Astrocyte (in vitro differentiated cells and primary cell): ENCODE results near the gene OR51B4. TPM values are rescaled to one million over a fixed set of nuclear protein-coding genes. Genes with fewer than 3 reads are reported as not detected.

ENCODE experiments used
- DNase-seq: peaks from one replicate; pipeline ENCODE4 v3.0.0-alpha.2; 2010; ENCODE audit warnings: low read depth
- FAIRE-seq: peaks from 2 replicates; lab custom pipeline; 2011; peaks lifted over from hg19 to GRCh38; lab: Jason Lieb, UNC
- H2AFZ ChIP-seq: 2 replicates; pipeline ENCODE4 v1.6.0; 2012; ENCODE audit warnings: low read depth, low read length, inconsistent platforms
- H3K27ac ChIP-seq: 2 replicates; pipeline ENCODE4 v1.5.1; 2011; ENCODE audit warnings: low read depth, low read length, inconsistent platforms
- H3K27me3 ChIP-seq: 2 replicates; pipeline ENCODE4 v1.6.0; 2011; ENCODE audit warnings: low read length, inconsistent platforms; ENCODE audit not compliant: insufficient read depth
- H3K36me3 ChIP-seq: 2 replicates; pipeline ENCODE4 v1.5.1; 2011; ENCODE audit warnings: low read length, inconsistent platforms; ENCODE audit not compliant: insufficient read depth
- H3K4me1 ChIP-seq: 2 replicates; pipeline ENCODE4 v1.5.1; 2011; ENCODE audit warnings: low read length, inconsistent platforms; ENCODE audit not compliant: insufficient read depth
- H3K4me2 ChIP-seq: 2 replicates; pipeline ENCODE4 v1.6.0; 2012; ENCODE audit warnings: low read length, inconsistent platforms
- H3K4me3 ChIP-seq: 2 replicates; pipeline ENCODE4 v1.5.1; 2011; ENCODE audit warnings: low read depth, mild to moderate bottlenecking, low read length, inconsistent platforms; ENCODE audit not compliant: insufficient read depth
- H3K79me2 ChIP-seq: 2 replicates; pipeline ENCODE4 v1.6.0; 2012; ENCODE audit warnings: mild to moderate bottlenecking, low read length, inconsistent platforms; ENCODE audit not compliant: insufficient read depth
- H3K9ac ChIP-seq: 2 replicates; pipeline ENCODE4 v1.6.0; 2012; ENCODE audit warnings: mild to moderate bottlenecking, low read length, inconsistent platforms
- H3K9me3 ChIP-seq: 2 replicates; pipeline ENCODE4 v1.5.1; 2012; ENCODE audit warnings: low read depth, mild to moderate bottlenecking, low read length, inconsistent platforms; ENCODE audit not compliant: insufficient read depth
- H4K20me1 ChIP-seq: 2 replicates; pipeline ENCODE4 v1.6.0; 2012; ENCODE audit warnings: low read length, inconsistent platforms; ENCODE audit not compliant: insufficient read depth
- H3K27ac Mint-ChIP-seq: one replicate; pipeline ENCODE4 v1.8.0; 2021; ENCODE audit warnings: mild to moderate bottlenecking, mixed read lengths; ENCODE audit not compliant: unreplicated experiment
- H3K27me3 Mint-ChIP-seq: one replicate; pipeline ENCODE4 v1.8.0; 2021; ENCODE audit warnings: low read depth, mixed read lengths; ENCODE audit not compliant: unreplicated experiment
- H3K36me3 Mint-ChIP-seq: one replicate; pipeline ENCODE4 v1.8.0; 2021; ENCODE audit warnings: low read depth, mixed read lengths; ENCODE audit not compliant: unreplicated experiment
- H3K4me1 Mint-ChIP-seq: one replicate; pipeline ENCODE4 v1.8.0; 2021; ENCODE audit warnings: low read depth, mixed read lengths; ENCODE audit not compliant: unreplicated experiment
- H3K4me3 Mint-ChIP-seq: one replicate; pipeline ENCODE4 v1.8.0; 2021; ENCODE audit warnings: mild to moderate bottlenecking, moderate library complexity, mixed read lengths; ENCODE audit not compliant: unreplicated experiment
- H3K9me3 Mint-ChIP-seq: one replicate; pipeline ENCODE4 v1.8.0; 2021; ENCODE audit warnings: mild to moderate bottlenecking, mixed read lengths; ENCODE audit not compliant: unreplicated experiment
- CTCF ChIP-seq: IDR thresholded peaks from 2 replicates; pipeline ENCODE4 v1.5.1; 2011; ENCODE audit warnings: low read depth, mild to moderate bottlenecking, inconsistent platforms, low read length, moderate library complexity; ENCODE audit not compliant: insufficient read depth
- EZH2 ChIP-seq: IDR thresholded peaks from 2 replicates; pipeline ENCODE4 v1.6.1; 2012; ENCODE audit warnings: mild to moderate bottlenecking, low read length, inconsistent platforms; ENCODE audit not compliant: insufficient read depth
- total RNA-seq: library from RNA; stranded (reverse); gene quantifications from 2 replicates; pipeline ENCODE4 v1.2.1, GENCODE V29; 2021

OR51B4 gene
- total RNA-seq, 1 donor from 2014 or later, result not detected

- Histone ChIP-seq H2AFZ (no peak overlapping the region), H3K79me2 (no peaks in the 10 kb centered on the region), H3K27me3 (no peaks in the 10 kb centered on the region), H3K9ac (no peak overlapping the region), H3K36me3 (no peaks in the 10 kb centered on the region), H3K4me1 (peaks cover 8% of the 10 kb centered on the region), H4K20me1 (no peaks in the 10 kb centered on the region), H3K27ac (no peak overlapping the region), H3K4me2 (no peak overlapping the region), H3K4me3 (no peak overlapping the region), H3K9me3 (no peaks in the 10 kb centered on the region)
- no peak for FAIRE-seq
- Mint-ChIP-seq H3K9me3 (no peaks in the 10 kb centered on the region), H3K4me1 (peaks cover 15% of the 10 kb centered on the region), H3K27ac (no peak overlapping the region), H3K36me3 (no peaks in the 10 kb centered on the region), H3K4me3 (no peak overlapping the region), H3K27me3 (no peaks in the 10 kb centered on the region)
- TF ChIP-seq EZH2 (no peak), CTCF (no peak)
- no peak for DNase-seq
Observed at GRCh38 chr11:5282628-5283027, 19.1 kb downstream of the OR51B4 start.

- Histone ChIP-seq H2AFZ (no peak overlapping the region), H3K9me3 (no peaks in the 10 kb centered on the region), H3K4me2 (no peak overlapping the region), H3K27ac (no peak overlapping the region), H3K9ac (no peak overlapping the region), H3K4me1 (peaks cover 8% of the 10 kb centered on the region), H3K36me3 (no peaks in the 10 kb centered on the region), H3K4me3 (no peak overlapping the region), H4K20me1 (no peaks in the 10 kb centered on the region), H3K27me3 (no peaks in the 10 kb centered on the region), H3K79me2 (no peaks in the 10 kb centered on the region)
- TF ChIP-seq EZH2 (no peak), CTCF (no peak)
- Mint-ChIP-seq H3K9me3 (no peaks in the 10 kb centered on the region), H3K36me3 (no peaks in the 10 kb centered on the region), H3K4me1 (peaks cover 15% of the 10 kb centered on the region), H3K4me3 (no peak overlapping the region), H3K27me3 (no peaks in the 10 kb centered on the region), H3K27ac (no peak overlapping the region)
- FAIRE-seq (no peak), DNase-seq (no peak)
Observed at GRCh38 chr11:5281596-5281995, 20.1 kb downstream of the OR51B4 start.

GRCh38 chr11:5280582-5281102 lies 21.1 kb downstream of the OR51B4 start:
- Mint-ChIP-seq H3K27me3 (no peaks in the 10 kb centered on the region), H3K4me1 (peaks cover 16% of the 10 kb centered on the region), H3K36me3 (no peaks in the 10 kb centered on the region), H3K27ac (peak overlapping the region; percentile 89), H3K4me3 (no peak overlapping the region), H3K9me3 (no peaks in the 10 kb centered on the region)
- TF ChIP-seq EZH2 (no peak), CTCF (no peak)
- H3K4me2 ChIP-seq, result peak overlapping the region; percentile 47
- H3K27ac ChIP-seq, result peak overlapping the region; percentile 46
- no peak overlapping the region for H3K4me3 ChIP-seq
- no peak overlapping the region for H2AFZ ChIP-seq
- H3K36me3 ChIP-seq, result no peaks in the 10 kb centered on the region
- H3K4me1 ChIP-seq, result peaks cover 8% of the 10 kb centered on the region
- FAIRE-seq (peak; percentile 52), DNase-seq (peak; percentile 97)
- H3K79me2 ChIP-seq, result no peaks in the 10 kb centered on the region
- H3K27me3 ChIP-seq, result no peaks in the 10 kb centered on the region
- no peaks in the 10 kb centered on the region for H4K20me1 ChIP-seq
- no peak overlapping the region for H3K9ac ChIP-seq
- no peaks in the 10 kb centered on the region for H3K9me3 ChIP-seq
